Measurements from ENCODE around the gene PPIAL4G.
"Not testable (repeated sequence)": the region's sequence is repeated elsewhere in the genome, so short reads cannot be mapped to it uniquely, and the experiment has no call there.

- not testable (repeated sequence) for TF ChIP-seq POLR2A (IDR thresholded peaks at IDR 0.05)
- TF ChIP-seq CTCF (IDR thresholded peaks at IDR 0.05) = peak in 1 of 6 experiments; percentile 4
Measured at GRCh38 chr1:148529101-148529567, 46.0 kb upstream of the PPIAL4G start.

All from Peyer's patch (tissue), 4 donors.